HL-60 (cell line): ENCODE data around the gene DAZ4.
"Not testable (repeated sequence)": the region's sequence is repeated elsewhere in the genome, so short reads cannot be mapped to it uniquely, and the experiment has no call there.

ENCODE experiments used
- DNase-seq, 2 experiments: peaks; one replicate each; pipeline ENCODE4 v3.0.0-alpha.2; 2010 to 2020; ENCODE audit warnings: low read depth in 1 of 2, low spot score in 1 of 2
- H3K27ac ChIP-seq: fragments of 250-450 bp; sonication (Bioruptor Pico); replicated peaks from 2 replicates; pipeline ENCODE4 v1.5.1; 2020; ENCODE audit warnings: mild to moderate bottlenecking, moderate library complexity
- H3K27me3 ChIP-seq: fragments of 250-450 bp; sonication (Bioruptor Pico); 2 replicates; pipeline ENCODE4 v1.5.1; 2021; ENCODE audit warnings: mild to moderate bottlenecking, moderate library complexity; ENCODE audit not compliant: insufficient read depth, poor library complexity, severe bottlenecking
- H3K4me3 ChIP-seq: replicated peaks from 2 replicates; pipeline ENCODE4 v1.5.1; 2011; ENCODE audit warnings: mild to moderate bottlenecking, control low read depth, low read length; ENCODE audit not compliant: insufficient read depth
- long read RNA-seq: library from polyadenylated mRNA; unstranded; transcript quantifications from one replicate; pipeline ENCODE4 v2.0.0, GENCODE V29; 2020

The DAZ4 gene
- long read RNA-seq = 0 reads

- not testable (repeated sequence) for H3K27ac ChIP-seq, H3K4me3 ChIP-seq, H3K27me3 ChIP-seq, DNase-seq
Observed at GRCh38 chrY:24833619-24834018, at the start of gene DAZ4. TSS of gene DAZ4 (plus strand) at chrY:24833919. CDS start at chrY:24834127, 208 bp downstream.

- DNase-seq, H3K4me3 ChIP-seq, H3K27me3 ChIP-seq, H3K27ac ChIP-seq: not testable (repeated sequence)
Observed at GRCh38 chrY:24813293-24813692, 20.4 kb upstream of the DAZ4 start, which contains the start of gene DAZ3. TSS of gene DAZ3 (minus strand) at chrY:24813393. CDS start at chrY:24813185, 208 bp downstream.

GRCh38 chrY:24821836-24822235, 11.9 kb upstream of the DAZ4 start:
- not testable (repeated sequence) for H3K4me3 ChIP-seq, H3K27ac ChIP-seq, H3K27me3 ChIP-seq, DNase-seq

- DNase-seq, H3K27ac ChIP-seq, H3K4me3 ChIP-seq, H3K27me3 ChIP-seq: not testable (repeated sequence)
Observed at GRCh38 chrY:24824184-24824879, 9.4 kb upstream of the DAZ4 start.

GRCh38 chrY:24825069-24825468, 8.7 kb upstream of the DAZ4 start:
- DNase-seq, H3K27me3 ChIP-seq, H3K4me3 ChIP-seq, H3K27ac ChIP-seq: not testable (repeated sequence)
